Measurements from ENCODE around the gene CLBA1.
"Not testable (repeated sequence)": the region's sequence is repeated elsewhere in the genome, so short reads cannot be mapped to it uniquely, and the experiment has no call there.

Gene CLBA1

DNA sequence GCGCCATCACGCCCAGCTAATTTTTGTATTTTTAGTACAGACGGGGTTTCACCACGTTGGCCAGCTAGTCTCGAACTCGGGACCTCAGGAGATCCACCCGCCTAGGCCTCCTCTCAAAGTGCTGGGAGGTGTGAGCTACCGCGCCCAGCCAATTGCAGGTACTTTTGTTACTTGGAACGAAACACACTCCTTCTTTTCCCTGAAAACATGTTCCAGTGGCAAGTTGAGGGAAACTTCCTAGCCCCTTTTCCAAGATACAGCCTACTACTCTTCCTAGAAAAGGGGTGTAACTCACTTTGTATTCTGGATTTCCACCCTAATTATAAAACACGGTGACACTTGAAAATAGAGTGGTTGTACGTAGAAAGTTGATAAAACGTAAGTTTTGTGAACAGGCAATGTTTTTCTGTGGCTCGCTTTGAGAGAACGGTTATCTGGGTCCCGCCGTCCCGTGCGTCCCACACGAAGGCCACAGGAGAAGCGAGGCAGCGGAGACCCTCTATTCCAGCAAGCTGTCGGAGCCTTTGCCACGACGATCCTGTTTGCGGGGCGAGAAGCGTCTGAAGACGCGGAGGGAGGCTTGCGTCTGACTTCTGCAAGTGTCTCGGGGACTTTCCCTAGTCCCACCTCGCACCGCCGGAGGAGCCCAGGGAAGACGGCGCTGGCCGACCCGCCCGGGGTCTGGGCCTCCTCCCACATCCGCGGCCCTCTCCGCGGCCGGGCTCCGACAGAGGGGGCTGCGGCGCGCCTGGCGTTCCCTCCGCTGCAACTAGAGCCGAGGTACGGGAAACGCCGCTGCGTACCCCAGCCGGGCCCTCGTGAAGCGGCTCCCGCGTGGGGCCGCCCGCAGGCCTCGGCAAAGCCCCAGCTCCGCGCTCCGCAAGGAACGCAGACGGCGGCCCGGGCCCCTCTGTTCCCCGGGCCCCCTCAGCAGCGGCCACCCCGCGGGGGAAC lies 34.5 kb downstream of the CLBA1 start:
- peak; percentile 53 for DNase-seq (ENCODE audit: insufficient read length)
- TF ChIP-seq POLR2A (IDR thresholded peaks at IDR 0.05; ENCODE audit: low read depth, low read length) (no peak), POLR2AphosphoS5 (IDR thresholded peaks at IDR 0.05; ENCODE audit: low read depth, low read length) (0 out of 2 replicates have a peak, but pooled peaks have one; percentile 10)

DNA sequence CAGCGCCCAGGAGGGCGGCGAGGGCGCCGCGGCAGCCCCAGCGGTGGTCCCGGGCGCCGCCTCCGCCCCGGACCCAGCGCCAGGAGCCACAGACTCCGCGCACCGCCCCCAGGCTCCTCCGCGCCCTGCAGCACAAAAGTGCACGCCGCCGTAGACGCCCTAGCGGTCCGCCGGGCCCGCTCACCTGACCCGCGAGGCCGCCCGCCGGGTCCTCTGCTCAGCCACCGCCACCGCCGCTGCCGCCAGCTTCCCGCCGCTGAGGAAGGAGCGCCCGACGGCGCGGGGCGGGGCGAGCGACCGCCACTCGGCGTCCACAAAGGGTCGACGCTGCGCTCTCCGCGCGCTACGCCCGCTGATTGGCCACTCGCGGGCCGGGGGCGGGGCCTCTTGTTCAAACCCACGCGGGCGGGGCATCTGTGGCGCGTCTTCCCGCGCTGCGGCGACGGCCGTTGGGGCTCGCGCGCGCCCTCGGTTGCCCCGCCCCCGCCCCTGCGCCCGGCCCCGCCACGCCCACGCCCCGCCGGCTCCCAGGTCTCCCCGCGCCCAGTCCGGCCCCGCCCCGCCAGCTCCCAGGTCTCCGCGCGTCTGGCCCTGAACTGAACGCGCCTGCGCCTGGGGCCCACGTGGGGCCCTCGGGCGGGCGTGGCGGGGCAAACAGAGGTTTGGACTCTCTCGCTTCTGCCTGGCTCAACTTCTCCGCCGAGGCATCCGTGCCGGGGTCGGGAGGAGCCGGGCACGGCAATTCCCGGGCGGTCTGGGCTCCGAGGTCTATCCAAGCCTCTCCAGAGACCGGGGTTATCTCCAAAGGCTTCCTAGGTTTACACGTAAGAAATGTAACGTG lies 35.4 kb downstream of the CLBA1 start, which contains the start of gene CDCA4:
Gene CDCA4 (minus strand): TSS at position 269 of the 841 bp plus-strand sequence. CDS start 9,154 bp downstream, outside the sequence.
- DNase-seq (ENCODE audit: insufficient read length) (peak; percentile 99), FAIRE-seq (peak; percentile 97)
- peak; percentile 90 for TF ChIP-seq POLR2A (IDR thresholded peaks at IDR 0.05; ENCODE audit: low read depth, low read length)
- TF ChIP-seq TAF1 (IDR thresholded peaks at IDR 0.05; ENCODE audit: borderline replicate concordance, low read depth, low read length) = peak; percentile 73
- TF ChIP-seq POLR2AphosphoS5 (IDR thresholded peaks at IDR 0.05; ENCODE audit: low read depth, low read length) = peak; percentile 66

More for the DNA sequence above, 34.5 kb downstream of the CLBA1 start:
- FAIRE-seq = no peak

DNA sequence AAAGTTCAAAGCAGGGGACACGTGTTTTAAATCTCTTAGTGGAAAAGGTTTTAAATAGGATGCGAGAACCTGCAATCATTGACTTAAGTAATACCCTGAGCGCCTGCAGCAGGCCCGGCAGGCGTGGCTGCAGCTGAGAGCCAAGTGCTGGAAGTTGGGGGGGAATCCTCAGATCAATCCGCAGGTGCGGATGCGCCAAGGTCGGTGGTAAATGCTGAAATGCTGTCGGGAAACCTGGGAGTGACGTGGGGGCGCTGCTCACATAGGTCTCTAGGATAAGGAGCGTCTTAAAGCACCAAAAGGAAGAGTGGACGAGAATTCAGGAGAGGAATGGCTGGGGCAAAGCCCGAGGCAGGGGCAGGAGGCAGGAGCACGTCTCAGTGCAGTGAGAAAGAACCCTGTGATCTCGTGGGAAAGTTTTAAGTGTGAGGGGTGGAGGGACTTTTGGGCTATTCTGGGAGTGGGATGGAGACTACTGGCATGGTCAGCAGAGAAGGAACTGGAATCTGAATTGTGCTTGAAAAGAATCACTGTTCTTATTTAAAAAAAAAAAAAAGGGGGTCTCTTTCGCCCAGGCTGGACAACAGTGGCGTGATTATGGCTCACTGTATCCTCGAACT lies 36.2 kb downstream of the CLBA1 start:
- DNase-seq (ENCODE audit: insufficient read length) (no peak), FAIRE-seq (no peak)
- TF ChIP-seq POLR2AphosphoS5 (IDR thresholded peaks at IDR 0.05; ENCODE audit: low read depth, low read length) (peak; percentile 58), TAF1 (IDR thresholded peaks at IDR 0.05; ENCODE audit: borderline replicate concordance, low read depth, low read length) (no peak), POLR2A (IDR thresholded peaks at IDR 0.05; ENCODE audit: low read depth, low read length) (peak; percentile 23; the same call in 1 of the 2 replicates)

DNA sequence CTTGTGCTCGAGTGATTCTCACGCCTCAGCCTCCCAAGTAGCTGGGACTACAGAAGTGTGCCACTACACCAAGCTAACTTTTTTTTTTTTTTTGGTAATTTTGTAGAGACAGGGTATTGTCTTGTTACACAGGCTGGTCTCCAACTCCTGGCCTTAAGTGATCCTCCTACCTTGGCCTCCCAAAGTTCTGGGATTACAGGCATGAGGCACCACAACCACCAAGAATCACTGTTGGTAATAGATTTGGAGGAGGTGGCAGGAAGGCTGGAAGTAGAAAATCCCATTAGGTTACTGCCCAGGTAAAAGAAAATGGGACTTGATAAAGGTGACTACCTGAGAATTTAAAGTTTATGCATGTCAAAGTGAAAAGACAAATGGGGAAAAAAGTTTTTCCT lies 36.7 kb downstream of the CLBA1 start:
- TF ChIP-seq POLR2AphosphoS5 (IDR thresholded peaks at IDR 0.05; ENCODE audit: low read depth, low read length) = no peak
- TF ChIP-seq TAF1 (IDR thresholded peaks at IDR 0.05; ENCODE audit: borderline replicate concordance, low read depth, low read length) = no peak
- TF ChIP-seq POLR2A (IDR thresholded peaks at IDR 0.05; ENCODE audit: low read depth, low read length) = no peak

DNA sequence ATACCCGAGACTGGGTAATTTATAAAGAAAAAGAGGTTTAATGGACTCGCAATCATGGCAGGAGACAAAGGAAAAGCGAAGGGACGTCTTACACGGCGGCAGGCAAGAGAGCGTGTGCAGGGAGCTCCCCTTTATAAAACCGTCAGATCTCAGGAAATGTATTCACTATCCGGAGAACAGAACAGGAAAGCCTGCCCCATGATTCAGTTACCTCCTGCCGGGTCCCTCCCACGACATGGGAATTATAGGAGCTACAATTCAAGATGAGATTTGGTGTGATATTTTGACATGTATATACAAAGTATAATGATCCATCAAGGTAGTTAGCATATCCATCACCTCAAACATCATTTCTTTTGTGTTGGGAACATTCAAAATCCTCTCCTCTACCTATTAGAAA lies 37.6 kb downstream of the CLBA1 start:
- FAIRE-seq = no peak
- DNase-seq (ENCODE audit: insufficient read length) = no peak
- no peak for TF ChIP-seq POLR2AphosphoS5 (IDR thresholded peaks at IDR 0.05; ENCODE audit: low read depth, low read length)
- no peak for TF ChIP-seq TAF1 (IDR thresholded peaks at IDR 0.05; ENCODE audit: borderline replicate concordance, low read depth, low read length)
- no peak for TF ChIP-seq POLR2A (IDR thresholded peaks at IDR 0.05; ENCODE audit: low read depth, low read length)

More for the DNA sequence above, 36.7 kb downstream of the CLBA1 start:
- DNase-seq (ENCODE audit: insufficient read length) (no peak), FAIRE-seq (no peak)

DNA sequence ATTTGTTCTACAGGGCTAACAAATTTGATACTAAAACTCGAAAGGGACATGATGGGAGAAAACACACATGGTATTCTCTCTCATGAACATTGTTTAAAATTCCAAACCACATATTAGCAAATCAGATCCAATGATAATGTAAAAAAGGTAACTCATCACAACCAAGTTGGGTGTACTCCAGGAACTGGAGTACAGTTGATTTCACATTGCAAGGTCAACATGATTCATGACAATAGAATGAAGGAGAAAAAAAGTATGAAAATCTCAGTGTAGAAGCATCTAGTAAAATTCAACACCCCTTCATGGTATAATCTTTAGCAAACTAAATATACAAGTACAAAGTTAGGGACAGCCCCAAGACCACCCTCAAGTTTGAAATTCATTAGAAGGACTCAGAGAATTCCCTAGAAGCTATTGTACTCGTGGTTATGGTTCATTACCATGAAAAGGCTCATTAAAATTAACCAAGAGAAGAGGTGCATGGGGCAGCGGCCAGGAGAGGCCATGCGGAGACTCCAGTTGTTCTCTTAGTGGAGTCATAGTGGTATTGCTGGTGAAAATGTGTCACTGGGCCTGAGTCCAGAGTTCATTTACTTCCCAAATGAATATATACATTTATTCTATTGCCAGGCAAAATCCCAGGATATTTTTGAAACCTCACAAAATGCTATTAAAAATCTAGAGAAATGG lies 38.3 kb downstream of the CLBA1 start:
- no peak for TF ChIP-seq TAF1 (IDR thresholded peaks at IDR 0.05; ENCODE audit: borderline replicate concordance, low read depth, low read length)
- TF ChIP-seq POLR2AphosphoS5 (IDR thresholded peaks at IDR 0.05; ENCODE audit: low read depth, low read length) = no peak
- no peak for TF ChIP-seq POLR2A (IDR thresholded peaks at IDR 0.05; ENCODE audit: low read depth, low read length)
- DNase-seq (ENCODE audit: insufficient read length) (no peak), FAIRE-seq (no peak)

- no peak for TF ChIP-seq POLR2A (IDR thresholded peaks at IDR 0.05; ENCODE audit: low read depth, low read length)
- TF ChIP-seq POLR2AphosphoS5 (IDR thresholded peaks at IDR 0.05; ENCODE audit: low read depth, low read length) = no peak
- no peak for TF ChIP-seq TAF1 (IDR thresholded peaks at IDR 0.05; ENCODE audit: borderline replicate concordance, low read depth, low read length)
- DNase-seq (ENCODE audit: insufficient read length) = no peak
- FAIRE-seq = no peak
These were observed 39.8 kb downstream of the CLBA1 start for GRCh38 chr14:105025429-105025828.

- no peak for FAIRE-seq
- no peak for TF ChIP-seq POLR2AphosphoS5 (IDR thresholded peaks at IDR 0.05; ENCODE audit: low read depth, low read length)
- no peak for TF ChIP-seq TAF1 (IDR thresholded peaks at IDR 0.05; ENCODE audit: borderline replicate concordance, low read depth, low read length)
- no peak for TF ChIP-seq POLR2A (IDR thresholded peaks at IDR 0.05; ENCODE audit: low read depth, low read length)
- no peak for DNase-seq (ENCODE audit: insufficient read length)
These were observed 40.6 kb downstream of the CLBA1 start for GRCh38 chr14:105026033-105026785.

- DNase-seq (ENCODE audit: insufficient read length) = no peak
- peak; percentile 38 for FAIRE-seq
- TF ChIP-seq POLR2A (IDR thresholded peaks at IDR 0.05; ENCODE audit: low read depth, low read length) (peak; percentile 62; the same call in 1 of the 2 replicates), TAF1 (IDR thresholded peaks at IDR 0.05; ENCODE audit: borderline replicate concordance, low read depth, low read length) (no peak), POLR2AphosphoS5 (IDR thresholded peaks at IDR 0.05; ENCODE audit: low read depth, low read length) (peak; percentile 67; the same call in 1 of the 2 replicates)
These were observed 41.4 kb downstream of the CLBA1 start for GRCh38 chr14:105026802-105027563.

DNA sequence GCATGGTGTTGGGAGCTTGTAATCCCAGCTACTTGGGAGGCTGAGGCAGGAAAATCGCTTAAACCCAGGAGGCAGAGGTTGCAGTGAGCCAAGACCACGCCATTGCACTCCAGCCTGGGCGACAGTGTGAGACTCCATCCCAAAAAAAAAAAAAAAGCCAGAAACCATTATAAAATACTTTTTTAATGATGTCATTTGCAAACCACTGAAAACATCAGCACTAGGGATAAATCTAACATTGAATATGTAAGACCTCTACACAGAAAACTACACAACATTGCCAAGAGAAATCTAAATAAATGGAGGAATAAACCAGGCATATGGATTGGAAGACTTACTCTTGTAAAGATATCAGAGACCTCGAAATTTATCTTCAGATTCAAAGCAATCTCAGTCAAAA lies 42.1 kb downstream of the CLBA1 start:
- FAIRE-seq; DNase-seq (ENCODE audit: insufficient read length): not testable (repeated sequence)
